Stimulated activated CD4-positive, alpha-beta T cell treated with anti-CD3 and anti-CD28 coated beads, Interleukin-2, amount 100 ng/mL, for 4 hours (primary cell): ENCODE results near the gene ZNF534.
"Not testable (repeated sequence)": the region's sequence is repeated elsewhere in the genome, so short reads cannot be mapped to it uniquely, and the experiment has no call there.

ENCODE experiments used
- DNase-seq: peaks from one replicate; pipeline ENCODE4 v3.0.0-alpha.2; 2020; ENCODE audit warnings: low read depth

ZNF534 gene

DNA sequence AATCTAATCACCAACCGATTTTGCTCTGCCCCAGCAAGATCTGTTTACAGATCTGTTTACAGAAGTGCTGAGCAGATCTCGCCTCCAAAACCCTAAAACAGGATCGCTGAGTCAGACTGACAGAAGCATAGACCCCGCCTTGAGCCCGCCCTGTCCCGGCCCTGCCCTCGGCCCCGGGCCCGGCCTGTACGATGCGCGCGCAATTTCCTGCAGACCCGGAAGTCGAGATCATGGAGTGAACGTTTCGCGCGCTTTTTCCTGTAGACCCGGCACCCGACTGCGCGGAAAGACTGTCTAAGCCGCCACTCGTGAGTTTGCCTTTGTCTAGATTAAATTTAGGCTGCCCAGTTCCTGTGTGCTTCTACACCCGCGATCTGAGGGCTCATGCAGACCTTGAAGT, at the start of gene ZNF534:
TSS of gene ZNF534 (plus strand) at position 212 of the 400 bp plus-strand sequence. CDS start 2,327 bp downstream, outside the sequence.
- no peak for DNase-seq

DNA sequence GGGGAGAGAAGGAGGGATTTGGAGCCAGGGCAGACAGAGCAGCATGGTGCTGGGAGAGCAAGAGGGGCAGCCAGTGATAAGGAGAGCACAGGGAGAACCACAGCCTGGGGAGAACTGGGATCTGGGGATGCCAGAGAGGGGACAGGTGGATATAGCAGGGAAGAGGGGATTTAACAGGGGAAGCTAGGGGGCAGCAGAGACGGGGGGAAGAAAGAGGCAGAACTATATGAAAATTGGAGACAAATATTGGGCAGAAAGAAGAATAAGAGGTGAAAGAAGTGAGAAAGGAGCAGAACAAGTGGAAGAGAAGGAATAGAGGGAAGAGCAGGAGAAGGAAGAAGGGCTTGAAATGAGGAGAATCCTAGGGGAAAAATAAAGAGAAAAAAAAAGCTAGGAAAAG, 37.8 kb upstream of the ZNF534 start:
- DNase-seq, result no peak

DNA sequence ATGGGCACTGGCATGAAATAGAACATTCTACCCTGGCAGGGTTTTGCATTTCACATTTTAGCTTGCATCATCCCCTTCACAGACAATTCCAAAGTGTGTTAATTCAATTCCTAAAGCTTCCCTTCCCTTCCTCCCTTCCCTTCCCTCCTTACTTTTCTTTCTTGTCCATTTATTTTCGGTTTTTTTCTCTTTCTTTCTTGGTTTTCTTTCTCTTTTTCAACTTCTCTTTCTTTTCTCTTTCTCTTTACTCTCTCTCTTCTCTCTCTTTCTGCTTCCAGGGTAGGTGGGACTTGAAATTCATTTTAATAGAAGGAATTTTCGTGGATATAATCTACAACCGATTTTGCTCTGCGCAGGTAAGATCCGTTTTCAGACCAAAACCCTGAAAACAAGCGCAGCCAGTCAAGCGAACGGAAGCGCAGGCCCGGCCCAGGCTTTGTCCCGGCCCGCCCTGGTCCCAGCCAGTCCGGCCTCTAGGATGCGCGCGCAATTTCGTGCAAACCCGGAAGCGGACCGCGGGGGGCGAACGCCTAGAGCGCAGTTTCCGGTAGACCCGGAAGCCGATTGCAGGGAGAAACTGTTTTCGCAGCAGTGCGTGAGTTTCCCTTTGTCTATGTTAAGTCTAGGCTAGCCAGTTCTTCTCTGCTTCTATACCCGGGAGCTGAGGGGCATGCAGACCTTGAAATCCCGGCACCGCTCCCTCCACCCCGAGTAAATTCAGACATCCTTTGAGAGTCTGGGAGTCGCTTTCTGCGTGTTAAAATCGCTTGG, 31.5 kb upstream of the ZNF534 start, which contains the start of gene ZNF528:
TSS of gene ZNF528 (plus strand) at position 540 of the 771 bp plus-strand sequence. CDS start 4,165 bp downstream, outside the sequence.
- DNase-seq, result peak; percentile 90

DNA sequence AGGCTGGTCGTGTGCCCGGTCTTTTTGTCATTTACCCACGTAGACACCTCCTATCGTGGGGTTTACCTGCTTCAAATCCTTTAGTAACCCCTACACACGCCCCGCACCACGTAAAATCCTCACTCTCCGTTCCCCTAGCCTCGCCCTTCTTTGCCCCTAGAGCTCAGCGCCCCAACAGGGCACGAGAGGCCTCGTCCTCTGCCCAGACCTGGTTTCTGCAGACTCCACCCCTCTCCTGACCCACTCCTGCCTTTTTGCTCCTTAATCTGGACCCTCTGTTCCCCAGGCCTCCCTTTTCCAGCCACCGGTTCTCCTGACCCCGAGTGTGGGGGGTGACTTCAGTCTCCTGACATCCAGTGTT, 30.9 kb upstream of the ZNF534 start:
- no peak for DNase-seq

DNA sequence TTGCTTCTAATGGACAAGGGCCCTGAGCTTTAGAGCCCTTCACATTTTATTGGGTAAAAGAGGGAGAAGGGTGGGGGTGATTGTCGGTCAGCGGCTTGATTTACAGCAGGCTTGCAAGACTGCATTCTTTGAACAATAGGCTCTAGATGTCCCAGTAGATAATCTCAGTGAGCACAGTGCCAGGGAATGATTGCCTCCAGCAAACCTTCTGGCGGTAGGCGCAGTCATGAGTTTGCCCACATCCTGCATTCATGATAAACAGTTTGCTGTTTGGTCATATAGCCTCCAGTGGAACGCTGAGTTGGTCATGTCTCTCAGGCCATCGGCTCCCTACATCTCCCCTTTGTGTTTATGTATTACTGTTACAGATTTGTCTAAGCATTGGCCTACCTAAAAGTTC, 18.7 kb upstream of the ZNF534 start:
- DNase-seq, result no peak

DNA sequence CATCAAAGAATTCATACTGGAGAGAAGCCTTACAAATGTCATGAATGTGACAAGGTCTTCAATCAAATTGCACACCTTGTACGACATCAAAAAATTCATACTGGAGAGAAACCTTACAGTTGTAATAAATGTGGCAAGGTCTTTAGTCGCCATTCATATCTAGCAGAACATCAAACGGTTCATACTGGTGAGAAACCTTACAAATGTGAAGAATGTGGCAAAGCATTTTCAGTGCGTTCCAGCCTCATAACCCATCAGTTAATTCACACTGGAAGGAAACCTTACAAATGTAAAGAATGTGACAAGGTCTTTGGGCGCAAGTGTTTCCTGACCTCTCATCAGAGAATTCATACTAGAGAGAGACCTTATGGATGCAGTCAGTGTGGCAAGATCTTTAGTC, 13.2 kb upstream of the ZNF534 start:
- no peak for DNase-seq

DNA sequence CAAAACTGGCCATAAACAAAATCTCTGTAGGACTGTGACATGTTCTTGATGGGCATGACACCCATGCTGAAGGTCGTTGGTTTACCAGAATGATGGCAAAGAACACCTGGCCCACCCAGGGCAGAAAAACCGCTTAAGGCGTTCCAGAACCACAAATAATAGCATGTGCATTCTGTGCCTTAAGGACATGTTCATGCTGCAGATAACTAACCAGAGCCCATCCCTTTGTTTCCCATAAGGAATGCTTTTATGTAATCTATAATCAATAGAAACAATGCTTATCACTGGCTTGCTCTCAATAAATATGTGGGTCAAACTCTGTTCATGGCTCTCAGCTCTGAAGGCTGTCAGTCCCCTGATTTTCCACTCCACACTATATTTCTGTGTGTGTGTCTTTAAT, 13.2 kb downstream of the ZNF534 start:
- DNase-seq, result no peak

DNA sequence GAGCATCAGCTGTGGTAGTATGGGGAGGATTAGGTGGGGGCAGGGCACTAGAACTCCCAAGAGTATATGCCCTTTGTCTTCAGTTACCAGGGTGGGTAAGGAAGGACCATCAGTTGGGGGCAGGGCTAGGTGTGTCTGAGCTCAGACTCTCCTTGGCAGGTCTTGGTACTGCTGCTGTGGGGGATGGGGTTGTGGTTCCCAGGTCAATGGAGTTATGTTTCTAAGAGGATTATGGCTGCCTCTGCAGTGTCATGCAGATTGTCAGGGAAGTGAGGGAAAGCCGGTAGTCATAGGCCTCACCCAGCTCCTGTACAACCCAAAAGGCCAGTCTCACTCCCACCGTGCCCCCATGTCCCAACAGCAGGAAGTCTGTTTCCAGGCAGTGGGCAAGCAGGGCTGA, 15.6 kb downstream of the ZNF534 start:
- no peak for DNase-seq

DNA sequence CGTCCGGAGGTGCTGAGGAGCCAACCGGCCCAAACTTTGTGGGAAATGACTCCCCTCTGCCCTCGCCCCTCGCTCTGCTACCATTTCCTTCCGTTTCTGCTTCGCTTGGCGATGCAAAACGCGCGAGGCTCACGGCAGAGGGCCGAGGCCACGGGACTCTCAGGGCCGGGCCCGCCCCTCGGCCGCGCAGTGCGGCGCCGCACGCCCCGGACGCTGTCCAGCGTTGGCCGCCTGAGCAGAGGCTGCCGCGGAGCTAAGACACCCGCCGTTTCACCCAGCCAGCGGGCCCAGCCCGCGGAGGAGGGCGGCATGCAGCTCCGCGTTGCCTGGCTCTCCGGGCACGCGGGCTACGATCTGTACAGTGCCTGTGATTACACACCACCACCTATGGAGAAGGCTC, 22.3 kb downstream of the ZNF534 start:
- DNase-seq, result no peak

DNA sequence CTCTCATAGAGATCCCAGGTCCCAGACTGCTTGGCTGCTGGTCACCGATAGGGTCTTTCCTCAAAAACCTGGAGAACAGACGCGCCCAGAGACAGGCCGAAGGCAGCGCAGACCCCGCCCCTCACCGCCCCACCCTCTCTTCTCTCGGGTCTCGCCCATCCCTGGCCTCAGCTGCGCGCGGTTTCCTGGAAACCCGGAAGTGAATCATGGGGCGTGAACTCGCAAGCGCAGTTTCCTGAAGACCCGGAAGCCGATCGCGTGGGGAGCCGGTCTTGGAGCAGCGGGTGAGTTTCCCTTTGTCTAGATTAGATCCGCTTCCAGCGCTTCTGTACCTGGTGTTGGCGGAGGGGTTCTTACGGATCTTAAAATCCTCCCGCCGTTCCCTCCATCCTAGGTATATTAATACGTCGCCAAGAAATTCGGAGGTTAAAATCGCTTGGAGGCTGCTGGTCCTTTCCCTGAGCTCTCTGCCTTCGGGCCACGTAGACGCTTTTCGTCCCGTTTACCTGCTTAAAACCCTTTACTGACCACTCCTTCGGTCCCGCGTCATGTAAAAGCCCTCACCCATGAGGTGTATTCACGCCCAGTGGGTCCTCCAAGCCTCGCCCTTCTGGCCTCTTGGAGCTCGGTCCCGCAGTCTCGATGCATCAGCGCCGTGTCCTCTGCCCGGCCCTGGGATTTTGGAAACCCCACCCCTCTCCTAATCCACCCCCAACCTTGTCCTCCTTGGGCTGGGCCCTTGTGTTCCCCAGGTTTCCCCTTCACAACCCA, 24.6 kb downstream of the ZNF534 start, which contains the start of gene ZNF578:
TSS of gene ZNF578 (plus strand) at position 230 of the 771 bp plus-strand sequence. CDS start 48,293 bp downstream, outside the sequence.
- DNase-seq, result peak; percentile 66

DNA sequence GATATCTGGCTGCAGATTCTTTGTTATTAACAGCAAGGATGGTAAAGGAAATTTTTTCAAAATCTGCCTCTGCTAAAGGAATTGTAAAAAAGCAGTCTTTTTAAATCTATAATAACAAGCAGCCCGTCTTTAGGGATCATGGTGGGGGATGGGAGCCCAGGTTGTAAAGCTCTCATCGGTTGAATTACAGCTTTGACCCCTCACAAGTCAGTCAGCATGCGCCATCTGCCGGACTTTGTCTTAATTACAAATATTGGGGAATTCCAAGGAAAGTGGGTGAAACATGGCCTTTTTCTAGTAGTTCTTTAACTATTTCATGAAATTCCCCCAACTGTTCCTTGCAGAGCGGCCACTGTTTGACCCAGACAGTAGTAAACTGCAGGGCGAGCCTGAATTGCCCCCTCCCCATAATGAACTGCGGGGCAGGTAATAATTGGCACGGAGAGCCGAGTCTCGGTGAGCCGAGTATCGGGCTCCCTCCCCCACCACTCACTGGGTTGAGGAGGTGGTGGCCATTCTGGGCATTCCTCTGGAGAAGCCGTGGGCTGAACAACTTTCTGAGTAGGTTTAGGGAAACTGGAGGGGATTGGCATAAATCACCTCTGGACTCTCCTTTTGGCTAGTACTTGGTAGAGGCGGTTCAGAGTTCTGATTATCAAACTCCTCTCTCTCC, 36.0 kb downstream of the ZNF534 start:
- no peak for DNase-seq

DNA sequence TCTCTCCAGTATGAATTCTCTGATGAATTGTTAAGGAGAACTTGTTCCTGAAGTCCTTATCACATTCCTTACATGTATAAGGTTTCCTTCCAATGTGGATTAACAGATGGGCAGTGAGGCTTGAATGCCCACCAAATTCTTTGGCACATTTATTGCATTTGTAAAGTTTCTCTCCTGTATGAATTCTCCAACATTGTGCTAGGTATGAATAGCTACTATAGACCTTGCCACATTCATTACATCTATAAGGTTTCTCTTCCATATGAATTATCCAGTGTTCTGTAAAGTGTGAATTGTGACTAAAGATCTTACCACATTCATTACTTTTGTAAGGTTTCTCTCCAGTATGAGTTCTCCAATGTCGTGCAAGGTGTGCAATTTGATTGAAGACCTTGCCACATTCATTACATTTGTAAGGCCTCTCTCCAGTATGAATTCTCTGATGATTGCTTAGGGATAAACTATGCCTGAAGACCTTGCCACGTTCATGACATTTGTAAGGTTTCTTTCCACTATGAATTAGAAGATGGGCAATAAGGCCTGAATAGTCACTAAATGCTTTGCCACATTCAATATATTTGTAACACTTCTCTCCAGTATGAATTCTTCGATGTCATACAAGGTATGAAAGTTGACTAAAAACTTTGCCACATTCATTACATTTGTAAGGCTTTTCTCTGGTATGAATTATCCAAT, 44.9 kb downstream of the ZNF534 start:
- DNase-seq, result no peak

DNA sequence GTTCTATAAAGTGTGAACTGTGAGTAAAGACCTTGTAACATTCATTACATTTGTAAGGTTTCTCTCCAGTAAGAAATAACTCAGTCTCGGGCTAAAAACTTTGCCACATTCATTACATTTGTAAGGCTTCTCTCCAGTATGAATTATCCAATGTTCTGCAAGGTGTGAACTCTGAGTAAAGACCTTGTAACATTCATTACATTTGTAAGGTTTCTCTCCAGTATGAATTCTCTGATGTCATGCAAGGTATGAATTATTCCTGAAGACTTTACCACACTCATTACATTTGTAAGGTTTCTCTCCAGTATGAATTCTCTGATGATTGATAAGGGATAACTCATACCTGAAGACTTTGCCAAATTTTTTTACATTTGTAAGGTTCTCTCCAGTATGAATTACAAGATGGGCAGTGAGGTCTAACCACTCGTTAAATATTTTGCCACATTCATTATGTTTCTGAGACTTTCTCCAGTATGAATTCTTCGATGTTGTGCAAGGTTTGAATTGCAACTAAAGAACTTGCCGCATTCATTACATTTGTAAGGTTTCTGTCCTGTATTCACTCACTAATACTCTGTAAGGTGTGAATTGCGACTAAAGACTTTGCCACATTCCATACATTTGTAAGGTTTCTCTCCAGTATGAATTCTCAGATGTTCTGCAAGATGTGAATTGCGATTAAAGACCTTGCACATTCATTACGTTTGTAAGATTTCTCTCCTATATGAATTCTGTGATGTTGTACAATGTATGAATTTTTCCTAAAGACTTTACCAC, 45.6 kb downstream of the ZNF534 start:
- no peak for DNase-seq

DNA sequence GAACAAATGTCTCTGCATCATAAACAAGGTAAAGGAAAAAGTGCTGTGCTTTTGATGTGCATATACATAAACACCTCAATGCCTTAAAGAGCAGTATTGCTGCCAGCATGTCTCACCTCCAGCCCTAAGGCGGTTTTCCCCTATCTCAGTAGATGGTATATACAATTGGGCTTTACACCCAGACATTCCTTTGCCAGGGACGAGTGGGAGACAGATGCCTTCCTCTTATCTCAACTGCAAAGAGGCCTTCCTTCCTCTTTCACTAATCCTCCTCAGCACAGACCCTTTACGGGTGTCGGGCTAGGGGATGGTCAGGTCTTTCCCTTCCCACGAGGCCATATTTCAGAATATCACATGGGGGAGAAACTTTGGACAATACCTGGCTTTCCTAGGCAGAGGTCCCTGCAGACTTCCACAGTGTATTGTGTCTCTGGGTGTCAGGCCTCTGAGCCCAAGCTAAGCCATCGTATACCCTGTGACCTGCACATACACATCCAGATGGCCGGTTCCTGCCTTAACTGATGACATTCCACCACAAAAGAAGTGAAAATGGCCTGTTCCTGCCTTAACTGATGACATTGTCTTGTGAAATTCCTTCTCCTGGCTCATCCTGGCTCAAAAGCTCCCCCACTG, 55.3 kb downstream of the ZNF534 start:
- DNase-seq, result not testable (repeated sequence)

DNA sequence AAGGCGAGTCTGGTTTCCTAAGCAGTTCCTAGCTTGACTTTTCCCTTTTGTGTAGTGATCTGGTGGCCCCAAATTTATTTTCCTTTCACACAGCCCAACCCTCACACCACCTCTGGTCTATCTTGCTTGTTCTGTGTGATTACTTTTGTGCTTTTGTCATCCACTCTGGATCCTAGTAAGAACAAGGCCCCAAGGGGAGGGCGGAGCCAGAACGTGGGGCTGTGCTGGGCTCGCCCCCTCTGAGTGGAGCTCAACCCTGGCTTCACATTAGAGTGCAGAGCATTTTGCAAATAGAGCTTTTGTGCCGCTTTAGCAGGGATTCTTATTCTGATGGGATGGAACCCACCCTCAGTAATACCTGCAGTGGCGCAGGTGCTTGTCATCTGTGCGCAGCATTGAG, 56.1 kb downstream of the ZNF534 start:
- not testable (repeated sequence) for DNase-seq

DNA sequence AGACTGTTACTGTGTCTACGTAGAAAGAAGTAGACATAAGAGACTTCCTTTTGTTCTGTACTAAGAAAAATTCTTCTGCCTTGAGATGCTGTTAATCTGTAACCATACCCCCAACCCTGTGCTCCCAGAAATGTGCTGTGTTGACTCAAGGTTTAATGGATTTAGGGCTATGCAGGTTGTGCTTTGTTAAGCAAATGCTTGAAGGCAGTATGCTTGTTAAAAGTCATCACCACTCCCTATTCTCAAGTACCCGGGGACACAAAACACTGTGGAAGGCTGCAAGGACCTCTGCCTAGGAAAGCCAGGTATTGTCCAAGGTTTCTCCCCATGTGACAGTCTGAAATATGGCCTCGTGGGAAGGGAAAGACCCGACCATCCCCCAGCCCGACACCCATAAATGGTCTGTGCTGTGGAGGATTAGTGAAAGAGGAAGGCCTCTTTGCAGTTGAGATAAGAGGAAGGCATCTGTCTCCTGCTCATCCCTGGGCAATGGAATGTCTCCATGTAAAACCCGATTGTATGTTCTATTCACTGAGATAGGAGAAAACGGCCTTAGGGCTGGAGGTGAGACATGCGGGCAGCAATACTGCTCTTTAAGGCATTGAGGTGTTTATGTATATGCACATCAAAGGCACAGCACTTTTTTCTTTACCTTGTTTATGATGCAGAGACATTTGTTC, 56.8 kb downstream of the ZNF534 start:
- DNase-seq, result not testable (repeated sequence)

DNA sequence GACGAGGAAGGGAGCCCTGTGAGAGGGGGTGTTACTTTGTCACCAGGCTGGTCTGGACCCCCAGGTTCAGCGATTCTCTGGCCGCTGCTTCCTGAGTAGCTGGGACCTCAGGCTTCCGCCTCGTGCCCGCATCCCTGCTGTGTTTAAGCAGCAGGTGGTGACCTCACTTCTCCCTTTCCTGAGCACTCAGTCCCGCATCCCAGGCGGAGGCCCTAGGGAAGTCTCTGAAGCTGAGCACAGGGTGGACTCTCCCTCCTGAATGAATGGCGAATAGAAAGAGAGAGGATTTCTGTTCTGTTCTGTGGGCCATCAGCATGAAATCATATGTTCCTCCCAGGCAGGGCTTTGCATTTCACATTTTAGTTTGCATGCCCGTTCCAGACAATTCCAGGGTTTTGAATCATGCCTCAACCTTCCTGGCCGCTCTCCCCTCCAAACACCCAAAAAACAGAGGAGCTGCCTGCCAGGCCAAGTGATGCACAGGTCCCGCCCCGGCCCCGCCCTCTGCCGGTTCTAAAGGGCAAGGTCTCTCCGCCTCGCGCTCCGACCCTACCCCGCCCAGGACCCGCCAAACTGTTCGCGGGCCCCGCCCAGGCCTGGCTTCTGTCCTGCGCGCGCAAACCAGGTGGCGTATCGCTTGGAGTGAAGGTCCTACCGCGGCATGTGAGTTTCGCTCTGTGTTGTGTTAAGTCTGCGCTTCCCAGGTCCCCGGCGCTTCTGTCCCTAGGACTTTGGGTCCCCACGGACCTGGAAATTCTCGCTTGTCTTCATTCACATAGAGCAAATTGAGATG, 63.4 kb downstream of the ZNF534 start:
- DNase-seq, result no peak

DNA sequence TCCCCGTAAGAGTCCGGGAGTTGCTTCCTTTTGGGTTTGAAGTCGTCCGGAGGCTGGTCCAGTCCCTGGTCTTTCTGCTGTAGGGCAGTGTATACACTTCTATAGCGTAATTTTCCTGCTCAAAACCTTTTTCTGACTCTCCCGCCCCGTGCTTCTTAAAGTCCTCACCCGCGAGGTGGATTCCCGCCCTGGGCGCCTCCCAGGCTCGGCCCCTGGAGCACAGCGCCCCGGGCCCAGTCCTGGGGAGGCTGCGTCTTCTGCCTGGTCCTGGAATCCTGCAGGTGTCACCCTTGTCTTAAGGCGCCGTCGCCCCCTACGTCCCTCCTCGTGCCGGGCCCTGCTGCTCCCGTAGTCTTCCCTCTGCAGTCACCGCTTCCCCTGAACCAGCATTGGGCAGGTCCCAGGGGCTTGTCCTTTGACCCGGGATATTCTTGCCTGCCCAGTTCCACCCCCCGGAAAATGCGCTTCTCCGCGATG, 64.1 kb downstream of the ZNF534 start:
- DNase-seq, result no peak

DNA sequence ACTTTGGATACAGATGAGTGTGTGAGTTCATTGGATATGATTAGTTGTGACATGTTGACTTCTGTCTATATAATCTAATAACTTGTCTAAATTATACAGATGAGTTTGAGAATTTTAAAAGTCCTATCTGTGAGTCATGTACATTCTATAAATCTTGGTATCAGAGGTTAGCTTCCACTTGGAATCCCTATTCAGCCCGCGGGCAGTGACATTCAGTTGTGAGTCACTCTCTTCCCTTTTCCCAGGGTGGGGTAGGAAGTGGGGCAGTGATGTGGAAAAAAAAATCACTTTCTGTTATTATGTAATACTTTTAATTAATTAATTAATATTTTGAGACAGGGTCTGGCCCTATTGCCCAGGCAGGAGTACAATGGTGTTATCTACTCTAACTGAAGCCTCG, 65.6 kb downstream of the ZNF534 start:
- DNase-seq, result no peak
